Non-pigmented ciliary epithelial cell (primary cell): ENCODE measurements around the gene KRT72.
"Not testable (repeated sequence)": the region's sequence is repeated elsewhere in the genome, so short reads cannot be mapped to it uniquely, and the experiment has no call there.

Experiments
- DNase-seq: peaks from one replicate; pipeline ENCODE4 v3.0.0-alpha.2; 2010; ENCODE audit warnings: low read depth

Gene KRT72

DNA sequence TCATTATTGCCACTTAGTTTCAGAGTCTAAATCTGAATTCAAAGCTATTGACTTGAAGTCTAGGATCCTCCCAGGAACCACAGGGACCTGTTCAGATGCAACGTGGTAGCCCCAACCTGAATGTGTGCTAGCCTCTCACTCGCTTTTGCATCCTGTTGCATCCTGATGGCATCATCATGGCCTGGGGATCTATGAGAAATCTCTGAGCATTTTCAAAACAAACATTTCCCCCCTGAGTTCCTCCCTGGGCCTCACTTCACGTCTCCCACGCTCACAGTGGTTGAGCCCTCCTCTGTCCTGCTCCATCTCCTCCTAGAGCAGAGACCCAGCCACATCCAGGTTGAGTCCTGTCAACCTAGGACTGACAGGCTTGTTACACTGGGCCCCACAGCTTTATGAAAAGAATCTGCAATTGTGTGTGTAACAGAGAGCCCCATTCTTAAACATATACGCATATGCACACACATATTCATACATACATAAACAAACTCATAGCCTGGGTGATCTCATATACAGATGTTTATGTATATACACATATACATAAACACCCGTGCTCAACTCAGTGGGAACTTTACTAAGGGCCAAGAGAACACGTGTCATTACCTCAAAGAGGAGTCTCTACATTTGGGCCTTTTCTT lies 5.4 kb upstream of the KRT72 start:
- no peak for DNase-seq

GRCh38 chr12:52606096-52606495 lies 4.8 kb upstream of the KRT72 start:
- no peak for DNase-seq

- DNase-seq = no peak
Measured at GRCh38 chr12:52605542-52605941, 4.3 kb upstream of the KRT72 start.

GRCh38 chr12:52604859-52605258 lies 3.6 kb upstream of the KRT72 start:
- no peak for DNase-seq

DNA sequence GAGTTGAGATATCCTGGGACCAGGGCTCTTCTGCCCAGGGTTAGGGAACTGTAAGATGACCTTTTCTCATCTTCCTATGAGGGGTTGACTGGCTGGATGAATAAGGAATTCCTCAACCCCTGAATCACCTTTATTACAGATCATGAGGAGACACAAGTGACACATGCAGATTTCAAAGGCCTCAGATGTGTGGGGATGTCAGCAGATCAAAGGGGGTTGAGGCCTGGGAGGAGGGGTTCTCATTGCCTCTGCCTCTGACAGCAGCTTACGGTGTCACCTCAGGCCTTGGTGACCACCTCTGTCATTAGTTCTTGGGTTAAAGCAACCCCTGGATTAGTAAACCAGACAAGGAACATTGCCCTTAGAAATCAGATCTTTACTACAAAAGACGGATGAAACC lies 2.1 kb upstream of the KRT72 start:
- no peak for DNase-seq

- DNase-seq = no peak
Measured at GRCh38 chr12:52602552-52602951, 1.3 kb upstream of the KRT72 start.

DNA sequence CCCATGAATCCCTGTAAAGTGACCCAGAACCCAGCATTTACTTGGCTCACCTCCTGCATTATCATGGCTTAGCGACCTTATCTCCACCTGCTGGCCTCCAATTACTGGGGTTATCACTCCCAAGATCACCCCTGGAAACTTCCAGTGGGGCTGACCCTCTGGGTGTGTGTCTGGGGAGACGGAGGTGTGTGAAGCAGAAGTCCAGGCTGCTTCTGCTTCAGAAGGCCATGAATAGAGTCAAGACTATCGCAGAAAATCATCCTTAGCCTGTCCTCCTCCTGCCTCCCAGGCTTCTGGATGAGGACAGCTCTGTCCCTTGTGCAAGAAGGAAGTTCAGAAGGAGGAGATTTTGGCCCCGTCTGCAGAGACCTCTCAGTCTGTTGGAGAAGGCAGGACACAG lies 408 bp upstream of the KRT72 start:
- DNase-seq = no peak

- DNase-seq = no peak
Measured at GRCh38 chr12:52600475-52600874, 788 bp downstream of the KRT72 start.

DNA sequence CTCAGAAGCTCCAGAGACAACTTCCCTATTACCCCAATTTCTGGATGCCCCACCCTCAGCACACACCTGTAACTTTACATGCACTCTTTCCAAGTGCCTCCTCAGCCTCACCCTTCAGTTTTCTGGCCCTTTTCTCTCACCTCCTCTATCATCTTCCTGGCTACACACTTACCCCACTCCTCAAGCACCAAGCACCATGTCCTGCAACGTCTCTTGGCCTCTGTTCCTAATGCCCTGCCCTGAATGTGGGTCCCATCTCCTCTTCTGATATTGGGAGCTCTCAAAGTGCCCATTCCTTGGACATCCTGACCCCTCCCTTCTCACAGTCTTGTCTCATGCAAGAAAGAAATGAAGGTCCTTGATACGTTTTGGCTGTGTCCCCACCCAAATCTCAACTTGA lies 1.2 kb downstream of the KRT72 start:
- DNase-seq = no peak

- no peak for DNase-seq
Measured at GRCh38 chr12:52598966-52599365, 2.3 kb downstream of the KRT72 start.

- not testable (repeated sequence) for DNase-seq
Measured at GRCh38 chr12:52594237-52594636, 7.0 kb downstream of the KRT72 start.

- DNase-seq = no peak
Measured at GRCh38 chr12:52591521-52591920, 9.7 kb downstream of the KRT72 start.

GRCh38 chr12:52590021-52590420 lies 11.2 kb downstream of the KRT72 start:
- DNase-seq = no peak

GRCh38 chr12:52587563-52587962 lies 13.7 kb downstream of the KRT72 start:
- DNase-seq = no peak

- DNase-seq = no peak
Measured at GRCh38 chr12:52585946-52586345, 15.3 kb downstream of the KRT72 start.

DNA sequence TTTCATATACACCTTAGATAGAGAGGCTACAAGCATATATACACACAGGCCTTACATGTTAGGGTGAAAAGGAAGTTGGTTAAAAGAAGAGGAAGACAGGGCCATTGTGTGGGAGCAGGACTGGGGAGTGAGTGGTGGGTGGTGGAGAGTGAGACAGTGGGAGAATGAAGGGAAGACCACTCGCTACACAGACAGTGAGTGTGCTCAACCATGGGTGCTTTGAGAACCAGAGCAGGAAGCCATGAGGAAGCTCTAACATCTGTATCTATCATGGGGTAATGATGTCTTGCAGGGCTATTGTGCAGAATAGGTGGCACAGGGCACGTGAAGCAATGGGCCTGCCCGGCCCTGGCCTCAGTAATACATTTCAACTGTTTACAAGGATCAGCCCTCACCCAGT lies 16.2 kb downstream of the KRT72 start:
- no peak for DNase-seq

GRCh38 chr12:52584156-52584682 lies 17.0 kb downstream of the KRT72 start:
- DNase-seq = no peak

GRCh38 chr12:52582971-52583456 lies 18.2 kb downstream of the KRT72 start:
- peak; percentile 10 for DNase-seq

GRCh38 chr12:52582486-52582885 lies 18.8 kb downstream of the KRT72 start:
- no peak for DNase-seq

DNA sequence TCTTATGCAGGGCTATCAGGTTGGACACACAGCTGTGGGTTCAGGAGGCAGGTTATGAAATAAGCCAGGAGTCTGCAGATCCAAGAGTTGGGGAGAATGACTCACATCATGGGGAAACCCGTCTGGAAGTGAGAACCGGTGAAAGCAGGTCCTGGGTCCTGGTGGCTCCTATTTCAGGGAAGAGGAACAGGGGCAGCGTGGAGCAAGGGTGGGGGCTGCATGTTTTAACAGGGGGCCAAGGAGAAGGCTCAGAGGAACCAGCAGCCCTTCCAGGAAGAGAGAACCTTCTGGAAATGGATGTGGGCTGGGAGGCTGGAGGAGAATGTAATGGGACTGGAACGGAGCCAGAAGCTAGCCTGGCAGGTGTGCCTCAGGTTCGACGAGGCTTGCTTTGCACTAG lies 19.8 kb downstream of the KRT72 start:
- DNase-seq = no peak

DNA sequence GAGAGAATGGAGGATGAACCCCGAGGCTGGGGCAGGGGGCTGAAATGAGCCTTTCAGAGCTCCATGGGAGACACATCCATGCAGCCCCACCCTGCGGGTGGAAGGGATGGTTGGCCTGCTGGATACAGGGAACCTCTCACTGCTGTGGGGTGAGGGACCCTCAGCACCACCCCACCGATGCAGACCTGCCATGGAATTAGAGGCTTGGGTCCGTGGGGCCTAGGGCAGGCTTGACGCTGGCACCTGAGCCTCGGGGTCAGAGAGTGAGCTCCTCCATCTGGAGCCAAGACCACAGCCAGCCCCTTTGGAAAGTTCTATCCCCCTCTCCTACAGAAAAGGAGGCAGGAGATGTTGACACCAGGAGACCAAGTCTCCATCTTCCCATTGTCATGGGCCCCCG lies 20.2 kb downstream of the KRT72 start:
- no peak for DNase-seq

GRCh38 chr12:52580496-52580895 lies 20.8 kb downstream of the KRT72 start:
- no peak for DNase-seq

GRCh38 chr12:52579468-52580465 lies 21.5 kb downstream of the KRT72 start:
- DNase-seq = no peak
